H1 (cell line): Measurements from ENCODE around the gene TSR3. TPM values are rescaled to one million over a fixed set of nuclear protein-coding genes. Genes with fewer than 3 reads are reported as not detected.

Experiments
- CBX5 ChIP-seq: fragments of 300-800, 300-1000 bp; sonication (generic); IDR thresholded peaks from 2 replicates; pipeline ENCODE4 v1.7.1; 2016; ENCODE audit warnings: antibody characterized with exemption, low read length, low read depth
- CHD2 ChIP-seq: IDR thresholded peaks from 2 replicates; pipeline ENCODE4 v1.6.1; 2012; ENCODE audit warnings: low read length, improper control_type of control experiment
- RXRA ChIP-seq: IDR thresholded peaks from 2 replicates; pipeline ENCODE4 v1.6.1; 2011; ENCODE audit warnings: low read depth, mild to moderate bottlenecking, low read length, moderate library complexity; ENCODE audit not compliant: insufficient read depth
- polyA plus RNA-seq, 7 experiments: library from polyadenylated mRNA; depleted of rRNA in 3 of 7; stranded (reverse) in 5 of 7; unstranded in 2 of 7; fragments of >200 nt in 5 of 7; fragments of 200-250 nt in 2 of 7; gene quantifications; 1 replicate in 5 of 7; 2 replicates in 1 of 7; 4 replicates in 1 of 7; pipeline versions ENCODE4 v1.2.1 to v1.2.3, GENCODE V29; 2011 to 2013; ENCODE audit warnings: missing spikeins in 2 of 7, mixed read lengths in 2 of 7
- total RNA-seq: library from RNA; stranded (reverse); fragmentation: NEBNext Ultra II Directional; extraction: Animal tissue kit (Norgen Biotek cat#: 25700); gene quantifications from 2 replicates; pipeline ENCODE4 v1.2.1, GENCODE V29; 2021

The TSR3 gene
- total and polyA plus RNA-seq, 2 of the 8 experiments (the other 6 are each of a cell fraction or from before 2014, with no cell fraction given), result 43.1 to 52.3 TPM

GRCh38 chr16:1387331-1387730 is 35.7 kb upstream of the TSR3 start (continued):
- TF ChIP-seq CBX5 (no peak), CHD2 (no peak), RXRA (no peak)
